ENCODE data around the gene LIPE.
"Not testable (repeated sequence)": the region's sequence is repeated elsewhere in the genome, so short reads cannot be mapped to it uniquely, and the experiment has no call there.

Gene LIPE

GRCh38 chr19:42467183-42467760 is 40.1 kb upstream of the LIPE start:
- H3K4me3 ChIP-seq (ENCODE audit: low read depth, low read length): no peak overlapping the region
- no peaks in the 10 kb centered on the region for H3K27me3 ChIP-seq (ENCODE audit: control insufficient read depth, insufficient read depth, low read length)
- no peaks in the 10 kb centered on the region for H3K79me2 ChIP-seq
- H3K4me2 ChIP-seq (ENCODE audit: low read length): no peak overlapping the region
- no peaks in the 10 kb centered on the region for H3K4me1 ChIP-seq
- TF ChIP-seq, protein P1, sequence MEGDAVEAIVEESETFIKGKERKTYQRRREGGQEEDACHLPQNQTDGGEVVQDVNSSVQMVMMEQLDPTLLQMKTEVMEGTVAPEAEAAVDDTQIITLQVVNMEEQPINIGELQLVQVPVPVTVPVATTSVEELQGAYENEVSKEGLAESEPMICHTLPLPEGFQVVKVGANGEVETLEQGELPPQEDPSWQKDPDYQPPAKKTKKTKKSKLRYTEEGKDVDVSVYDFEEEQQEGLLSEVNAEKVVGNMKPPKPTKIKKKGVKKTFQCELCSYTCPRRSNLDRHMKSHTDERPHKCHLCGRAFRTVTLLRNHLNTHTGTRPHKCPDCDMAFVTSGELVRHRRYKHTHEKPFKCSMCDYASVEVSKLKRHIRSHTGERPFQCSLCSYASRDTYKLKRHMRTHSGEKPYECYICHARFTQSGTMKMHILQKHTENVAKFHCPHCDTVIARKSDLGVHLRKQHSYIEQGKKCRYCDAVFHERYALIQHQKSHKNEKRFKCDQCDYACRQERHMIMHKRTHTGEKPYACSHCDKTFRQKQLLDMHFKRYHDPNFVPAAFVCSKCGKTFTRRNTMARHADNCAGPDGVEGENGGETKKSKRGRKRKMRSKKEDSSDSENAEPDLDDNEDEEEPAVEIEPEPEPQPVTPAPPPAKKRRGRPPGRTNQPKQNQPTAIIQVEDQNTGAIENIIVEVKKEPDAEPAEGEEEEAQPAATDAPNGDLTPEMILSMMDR (IDR thresholded peaks at IDR 0.05): no peak
- no peaks in the 10 kb centered on the region for H3K36me3 ChIP-seq (ENCODE audit: control insufficient read depth, insufficient read depth, low read length)
- H3K9ac ChIP-seq: no peak overlapping the region
- H3K27ac ChIP-seq: peak overlapping the region; percentile 1
- no peaks in the 10 kb centered on the region for H3K9me3 ChIP-seq (ENCODE audit: control insufficient read depth, low read length)
- no peak overlapping the region for H2AFZ ChIP-seq

- Histone ChIP-seq H3K27me3 (ENCODE audit: control insufficient read depth, insufficient read depth, low read length) (no peaks in the 10 kb centered on the region), H3K4me3 (ENCODE audit: low read depth, low read length) (no peak overlapping the region), H3K36me3 (ENCODE audit: control insufficient read depth, insufficient read depth, low read length) (no peaks in the 10 kb centered on the region), H3K79me2 (no peaks in the 10 kb centered on the region), H2AFZ (no peak overlapping the region), H3K9me3 (ENCODE audit: control insufficient read depth, low read length) (no peaks in the 10 kb centered on the region), H3K9ac (no peak overlapping the region), H3K4me1 (no peaks in the 10 kb centered on the region), H3K27ac (peak overlapping the region; percentile 24), H3K4me2 (ENCODE audit: low read length) (no peak overlapping the region)
- TF ChIP-seq, protein P1 (IDR thresholded peaks at IDR 0.05): no peak
Measured at GRCh38 chr19:42466521-42467182, 39.5 kb upstream of the LIPE start.

- no peak overlapping the region for H3K9ac ChIP-seq
- peak overlapping the region; percentile 24 for H3K27ac ChIP-seq
- TF ChIP-seq, protein P1 (IDR thresholded peaks at IDR 0.05): no peak
Measured at GRCh38 chr19:42465827-42466280, 38.7 kb upstream of the LIPE start.

GRCh38 chr19:42461700-42462324 is 34.6 kb upstream of the LIPE start:
- H3K4me3 ChIP-seq (ENCODE audit: low read depth, low read length): no peak overlapping the region
- no peak overlapping the region for H3K4me2 ChIP-seq (ENCODE audit: low read length)
- TF ChIP-seq, protein P1 (IDR thresholded peaks at IDR 0.05): no peak
- H3K27ac ChIP-seq: no peak overlapping the region
- H3K9me3 ChIP-seq (ENCODE audit: control insufficient read depth, low read length): no peaks in the 10 kb centered on the region
- H2AFZ ChIP-seq: no peak overlapping the region
- no peaks in the 10 kb centered on the region for H3K27me3 ChIP-seq (ENCODE audit: control insufficient read depth, insufficient read depth, low read length)
- no peaks in the 10 kb centered on the region for H3K4me1 ChIP-seq
- H3K36me3 ChIP-seq (ENCODE audit: control insufficient read depth, insufficient read depth, low read length): no peaks in the 10 kb centered on the region
- H3K9ac ChIP-seq: no peak overlapping the region
- H3K79me2 ChIP-seq: no peaks in the 10 kb centered on the region

More at GRCh38 chr19:42465827-42466280, 38.7 kb upstream of the LIPE start:
- no peaks in the 10 kb centered on the region for H3K27me3 ChIP-seq (ENCODE audit: control insufficient read depth, insufficient read depth, low read length)
- H3K36me3 ChIP-seq (ENCODE audit: control insufficient read depth, insufficient read depth, low read length): no peaks in the 10 kb centered on the region
- no peaks in the 10 kb centered on the region for H3K9me3 ChIP-seq (ENCODE audit: control insufficient read depth, low read length)
- no peak overlapping the region for H3K4me3 ChIP-seq (ENCODE audit: low read depth, low read length)
- no peak overlapping the region for H3K4me2 ChIP-seq (ENCODE audit: low read length)
- H2AFZ ChIP-seq: no peak overlapping the region
- no peaks in the 10 kb centered on the region for H3K4me1 ChIP-seq
- no peaks in the 10 kb centered on the region for H3K79me2 ChIP-seq

DNA sequence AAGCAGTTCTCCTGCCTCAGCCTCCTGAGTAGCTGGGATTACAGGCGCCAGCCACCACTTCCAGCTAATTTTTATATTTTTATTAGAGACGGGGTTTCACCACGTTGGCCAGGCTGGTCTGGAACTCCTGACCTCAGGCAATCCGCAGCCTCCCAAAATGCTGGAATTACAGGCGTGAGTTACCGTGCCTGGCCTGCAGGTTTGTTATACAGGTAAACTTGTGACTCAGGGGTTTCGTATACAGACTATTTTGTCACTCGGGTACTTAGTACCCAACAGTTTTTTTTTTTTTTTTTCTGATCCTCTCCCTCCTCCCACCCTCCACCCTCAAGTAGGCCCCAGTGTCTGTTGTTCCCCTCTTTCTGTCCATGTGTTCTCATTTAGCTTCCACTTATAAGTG is 34.0 kb upstream of the LIPE start:
- not testable (repeated sequence) for H3K27ac ChIP-seq

More for the DNA sequence above, 34.0 kb upstream of the LIPE start:
- not testable (repeated sequence) for H3K4me2 ChIP-seq (ENCODE audit: low read length); H3K4me3 ChIP-seq (ENCODE audit: low read depth, low read length); H3K79me2 ChIP-seq; H3K4me1 ChIP-seq; H3K27me3 ChIP-seq (ENCODE audit: control insufficient read depth, insufficient read depth, low read length); H3K36me3 ChIP-seq (ENCODE audit: control insufficient read depth, insufficient read depth, low read length); H2AFZ ChIP-seq; H3K9ac ChIP-seq; H3K9me3 ChIP-seq (ENCODE audit: control insufficient read depth, low read length)
